Measurements from ENCODE around the gene RUNDC1.

DNA sequence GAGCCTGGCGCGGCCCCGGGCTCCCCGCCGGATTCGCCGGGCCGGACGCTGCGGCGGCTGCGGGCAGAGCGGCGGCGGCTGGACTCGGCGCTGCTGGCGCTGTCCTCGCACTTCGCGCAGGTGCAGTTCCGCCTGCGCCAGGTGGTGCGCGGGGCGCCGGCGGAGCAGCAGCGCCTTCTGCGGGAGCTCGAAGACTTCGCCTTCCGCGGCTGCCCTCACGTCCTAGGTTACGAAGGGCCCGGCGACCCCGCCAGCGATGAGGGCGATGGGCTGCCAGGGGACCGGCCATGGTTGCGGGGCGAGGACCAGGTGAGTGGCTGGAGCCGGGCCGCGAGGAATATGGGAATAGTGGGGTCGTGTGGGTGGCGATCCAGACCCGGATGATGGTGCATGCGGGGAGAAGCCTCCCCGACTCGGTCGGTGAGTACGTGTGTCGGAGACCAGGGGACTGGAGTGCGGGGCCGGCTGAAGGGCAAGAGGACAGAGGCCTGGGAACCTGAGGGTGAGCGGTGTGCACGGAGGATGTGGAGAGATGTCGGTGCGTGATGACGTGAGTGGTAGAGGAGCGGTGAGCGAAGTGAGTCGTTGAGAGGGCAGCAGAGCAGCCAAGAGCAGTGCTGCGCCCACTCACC lies 517 bp downstream of the RUNDC1 start:
- TF ChIP-seq, protein P1, sequence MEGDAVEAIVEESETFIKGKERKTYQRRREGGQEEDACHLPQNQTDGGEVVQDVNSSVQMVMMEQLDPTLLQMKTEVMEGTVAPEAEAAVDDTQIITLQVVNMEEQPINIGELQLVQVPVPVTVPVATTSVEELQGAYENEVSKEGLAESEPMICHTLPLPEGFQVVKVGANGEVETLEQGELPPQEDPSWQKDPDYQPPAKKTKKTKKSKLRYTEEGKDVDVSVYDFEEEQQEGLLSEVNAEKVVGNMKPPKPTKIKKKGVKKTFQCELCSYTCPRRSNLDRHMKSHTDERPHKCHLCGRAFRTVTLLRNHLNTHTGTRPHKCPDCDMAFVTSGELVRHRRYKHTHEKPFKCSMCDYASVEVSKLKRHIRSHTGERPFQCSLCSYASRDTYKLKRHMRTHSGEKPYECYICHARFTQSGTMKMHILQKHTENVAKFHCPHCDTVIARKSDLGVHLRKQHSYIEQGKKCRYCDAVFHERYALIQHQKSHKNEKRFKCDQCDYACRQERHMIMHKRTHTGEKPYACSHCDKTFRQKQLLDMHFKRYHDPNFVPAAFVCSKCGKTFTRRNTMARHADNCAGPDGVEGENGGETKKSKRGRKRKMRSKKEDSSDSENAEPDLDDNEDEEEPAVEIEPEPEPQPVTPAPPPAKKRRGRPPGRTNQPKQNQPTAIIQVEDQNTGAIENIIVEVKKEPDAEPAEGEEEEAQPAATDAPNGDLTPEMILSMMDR (IDR thresholded peaks at IDR 0.05): peak in 1 of 3 donors; percentile 12
- no peak for TF ChIP-seq POLR2A (IDR thresholded peaks at IDR 0.05)
- TF ChIP-seq EP300 (IDR thresholded peaks at IDR 0.05): no peak
